ENCODE results near the gene PKP1. TPM values are rescaled to one million over a fixed set of nuclear protein-coding genes. Genes with fewer than 3 reads are reported as not detected.

The PKP1 gene
- polyA plus RNA-seq, 1 donor (not counting 4 experiments of a cell fraction or from before 2014, with no cell fraction given), result 169 TPM

- H4K20me1 ChIP-seq (ENCODE audit: control insufficient read depth, extremely low read depth, insufficient read depth, low read length), result no peaks in the 10 kb centered on the region
- no peak overlapping the region for H3K4me3 ChIP-seq (ENCODE audit: control insufficient read depth in 2 of 3, extremely low read depth in 1 of 3, insufficient read depth in 2 of 3, low read depth in 1 of 3, low read length in 3 of 3)
- DNase-seq (ENCODE audit: low read depth, low spot score), result no peak
- H3K4me2 ChIP-seq (ENCODE audit: control insufficient read depth, extremely low read depth, insufficient read depth, low read depth, low read length), result no peak overlapping the region
- H3K27ac ChIP-seq (ENCODE audit: control insufficient read depth, insufficient read depth, low read length), result no peak overlapping the region
- FAIRE-seq, result no peak
- H3K36me3 ChIP-seq (ENCODE audit: control insufficient read depth in 2 of 2, extremely low read depth in 1 of 2, insufficient read depth in 2 of 2, low read length in 2 of 2), result no peaks in the 10 kb centered on the region
- no peak overlapping the region for H2AFZ ChIP-seq (ENCODE audit: control insufficient read depth, low read length)
- no peaks in the 10 kb centered on the region for H3K4me1 ChIP-seq (ENCODE audit: control insufficient read depth, extremely low read depth, insufficient read depth, low read length)
- no peaks in the 10 kb centered on the region for H3K9me3 ChIP-seq (ENCODE audit: control insufficient read depth, low read depth, low read length)
- H3K79me2 ChIP-seq (ENCODE audit: control insufficient read depth, insufficient read depth, low read length), result no peaks in the 10 kb centered on the region
- no peak overlapping the region for H3K9ac ChIP-seq (ENCODE audit: control insufficient read depth, extremely low read depth, insufficient read depth, low read length)
- H3K9me1 ChIP-seq (ENCODE audit: control insufficient read depth, extremely low read depth, insufficient read depth, low read length), result no peaks in the 10 kb centered on the region
- H3K27me3 ChIP-seq (ENCODE audit: control insufficient read depth, extremely low read depth, insufficient read depth, low read length), result peaks cover 40% of the 10 kb centered on the region
- dilution Hi-C loops (cut with MboI; ENCODE audit: extremely low pct_ligation_motif_present, low sequenced_read_pairs), result no loop called here
- no peak for TF ChIP-seq EZH2 (IDR thresholded peaks at IDR 0.05; ENCODE audit: low read length)
Measured at GRCh38 chr1:201366696-201367095, 83.4 kb downstream of the PKP1 start.

GRCh38 chr1:201369209-201369608, 85.9 kb downstream of the PKP1 start:
- FAIRE-seq (no peak), DNase-seq (ENCODE audit: low read depth, low spot score) (no peak)
- H3K4me1 ChIP-seq (ENCODE audit: control insufficient read depth, extremely low read depth, insufficient read depth, low read length), result no peaks in the 10 kb centered on the region
- TF ChIP-seq CTCF (optimal IDR thresholded peaks at IDR 0.05 in 1 of 3, IDR thresholded peaks at IDR 0.05 in 1 of 3, conservative IDR thresholded peaks at IDR 0.05 in 1 of 3; ENCODE audit: extremely low read depth in 1 of 3, insufficient read depth in 2 of 3, low read length in 3 of 3) (no peak), EZH2 (IDR thresholded peaks at IDR 0.05; ENCODE audit: low read length) (no peak)
- H3K9me3 ChIP-seq (ENCODE audit: control insufficient read depth, low read depth, low read length), result no peaks in the 10 kb centered on the region
- H3K79me2 ChIP-seq (ENCODE audit: control insufficient read depth, insufficient read depth, low read length), result no peaks in the 10 kb centered on the region
- no peak overlapping the region for H2AFZ ChIP-seq (ENCODE audit: control insufficient read depth, low read length)
- no peaks in the 10 kb centered on the region for H3K9me1 ChIP-seq (ENCODE audit: control insufficient read depth, extremely low read depth, insufficient read depth, low read length)
- no peaks in the 10 kb centered on the region for H4K20me1 ChIP-seq (ENCODE audit: control insufficient read depth, extremely low read depth, insufficient read depth, low read length)
- H3K4me3 ChIP-seq (ENCODE audit: control insufficient read depth in 2 of 3, extremely low read depth in 1 of 3, insufficient read depth in 2 of 3, low read depth in 1 of 3, low read length in 3 of 3), result no peak overlapping the region
- dilution Hi-C loops (cut with MboI; ENCODE audit: extremely low pct_ligation_motif_present, low sequenced_read_pairs), result no loop called here
- H3K4me2 ChIP-seq (ENCODE audit: control insufficient read depth, extremely low read depth, insufficient read depth, low read depth, low read length), result no peak overlapping the region
- H3K9ac ChIP-seq (ENCODE audit: control insufficient read depth, extremely low read depth, insufficient read depth, low read length), result no peak overlapping the region
- H3K27me3 ChIP-seq (ENCODE audit: control insufficient read depth, extremely low read depth, insufficient read depth, low read length), result peaks cover 50% of the 10 kb centered on the region
- no peak overlapping the region for H3K27ac ChIP-seq (ENCODE audit: control insufficient read depth, insufficient read depth, low read length)
- H3K36me3 ChIP-seq (ENCODE audit: control insufficient read depth in 2 of 2, extremely low read depth in 1 of 2, insufficient read depth in 2 of 2, low read length in 2 of 2), result no peaks in the 10 kb centered on the region

GRCh38 chr1:201370500-201370899, 87.2 kb downstream of the PKP1 start:
- no peaks in the 10 kb centered on the region for H3K9me3 ChIP-seq (ENCODE audit: control insufficient read depth, low read depth, low read length)
- H3K4me2 ChIP-seq (ENCODE audit: control insufficient read depth, extremely low read depth, insufficient read depth, low read depth, low read length), result no peak overlapping the region
- no peak overlapping the region for H2AFZ ChIP-seq (ENCODE audit: control insufficient read depth, low read length)
- H3K27ac ChIP-seq (ENCODE audit: control insufficient read depth, insufficient read depth, low read length), result no peak overlapping the region
- H3K79me2 ChIP-seq (ENCODE audit: control insufficient read depth, insufficient read depth, low read length), result no peaks in the 10 kb centered on the region
- dilution Hi-C loops (cut with MboI; ENCODE audit: extremely low pct_ligation_motif_present, low sequenced_read_pairs), result no loop called here
- no peaks in the 10 kb centered on the region for H3K9me1 ChIP-seq (ENCODE audit: control insufficient read depth, extremely low read depth, insufficient read depth, low read length)
- no peaks in the 10 kb centered on the region for H3K36me3 ChIP-seq (ENCODE audit: control insufficient read depth in 2 of 2, extremely low read depth in 1 of 2, insufficient read depth in 2 of 2, low read length in 2 of 2)
- no peak overlapping the region for H3K4me3 ChIP-seq (ENCODE audit: control insufficient read depth in 2 of 3, extremely low read depth in 1 of 3, insufficient read depth in 2 of 3, low read depth in 1 of 3, low read length in 3 of 3)
- peaks cover 63% of the 10 kb centered on the region for H3K27me3 ChIP-seq (ENCODE audit: control insufficient read depth, extremely low read depth, insufficient read depth, low read length)
- H3K9ac ChIP-seq (ENCODE audit: control insufficient read depth, extremely low read depth, insufficient read depth, low read length), result no peak overlapping the region
- H4K20me1 ChIP-seq (ENCODE audit: control insufficient read depth, extremely low read depth, insufficient read depth, low read length), result no peaks in the 10 kb centered on the region
- no peak for FAIRE-seq
- H3K4me1 ChIP-seq (ENCODE audit: control insufficient read depth, extremely low read depth, insufficient read depth, low read length), result no peaks in the 10 kb centered on the region
- no peak for DNase-seq (ENCODE audit: low read depth, low spot score)
- TF ChIP-seq CTCF (optimal IDR thresholded peaks at IDR 0.05 in 1 of 3, IDR thresholded peaks at IDR 0.05 in 1 of 3, conservative IDR thresholded peaks at IDR 0.05 in 1 of 3; ENCODE audit: extremely low read depth in 1 of 3, insufficient read depth in 2 of 3, low read length in 3 of 3) (no peak), EZH2 (IDR thresholded peaks at IDR 0.05; ENCODE audit: low read length) (no peak)
